Stomach (tissue), 9 donors: ENCODE data around the gene PTP4A1. TPM values are rescaled to one million over a fixed set of nuclear protein-coding genes. Genes with fewer than 3 reads are reported as not detected.

Experiments used
- DNase-seq, 2 donors: peaks; one replicate each; pipeline versions ENCODE4 v3.0.0 to v3.0.0-alpha.2; 2013 to 2019
- H3K27ac ChIP-seq, 5 donors: fragments of 200-600 bp in 4 of 5; sonication (generic) in 4 of 5; one replicate each; pipeline ENCODE4 v1.5.1; 2013 to 2019; ENCODE audit warnings: mild to moderate bottlenecking in 1 of 5, moderate library complexity in 1 of 5
- H3K27me3 ChIP-seq, 3 donors: fragments of 200-600 bp; sonication (generic); one replicate each; pipeline ENCODE4 v1.5.1; 2017 to 2019; ENCODE audit warnings: mixed run types in 1 of 3
- H3K36me3 ChIP-seq, 4 donors: fragments of 200-600 bp; sonication (generic); 1 replicate in 3 of 4; 2 replicates in 1 of 4; pipeline ENCODE4 v1.5.1; 2016 to 2019
- H3K4me1 ChIP-seq, 4 donors: fragments of 200-600 bp; sonication (generic); one replicate each; pipeline ENCODE4 v1.5.1; 2016 to 2019
- H3K4me3 ChIP-seq, 4 donors: fragments of 200-600 bp; sonication (generic) in 3 of 4; one replicate each; pipeline ENCODE4 v1.5.1; 2016 to 2019; ENCODE audit warnings: mild to moderate bottlenecking in 1 of 4
- H3K9me3 ChIP-seq, 4 donors: fragments of 200-600 bp; sonication (generic); one replicate each; pipeline ENCODE4 v1.5.1; 2016 to 2019
- CTCF ChIP-seq, 7 experiments: fragments of 450-650 bp in 4 of 7; fragments of 200-600 bp in 3 of 7; sonication (generic) in 3 of 7; IDR thresholded peaks; one replicate each; pipeline ENCODE4 v1.5.1; 2016 to 2019; ENCODE audit warnings: antibody characterized with exemption in 7 of 7, control low read depth in 2 of 7, mild to moderate bottlenecking in 1 of 7
- EP300 ChIP-seq: sonication (generic); formaldehyde crosslinking; IDR thresholded peaks from one replicate; pipeline ENCODE4 v1.6.1; 2017; ENCODE audit warnings: antibody characterized with exemption
- POLR2A ChIP-seq, 4 donors: fragments of 450-650 bp; IDR thresholded peaks; one replicate each; pipeline ENCODE4 v1.6.1; 2016; ENCODE audit warnings: antibody characterized with exemption in 4 of 4, control low read depth in 2 of 4, mild to moderate bottlenecking in 1 of 4, moderate library complexity in 1 of 4
- POLR2AphosphoS5 ChIP-seq, 3 donors: sonication (generic); formaldehyde crosslinking; IDR thresholded peaks; one replicate each; pipeline ENCODE4 v1.6.1; 2016; ENCODE audit warnings: antibody characterized with exemption in 3 of 3
- WGBS, 5 donors: extraction: QIAGEN DNeasy Blood & Tissue Kit in 3 of 5; methylation state at CpG; one replicate each; pipeline versions ENCODE4 v1.1.5 to v1.1.7; 2013 to 2018; 5-methylcytosine and 5-hydroxymethylcytosine counted together
- intact Hi-C: fragments of 100-400 bp; cut with DNase I; formaldehyde crosslinking; loops from one replicate; pipeline ENCODE4 v1.15.1; 2023; ENCODE audit warnings: low total_unique reads
- polyA plus RNA-seq, 3 donors: library from polyadenylated mRNA; stranded (reverse); fragments of 200-250 nt; gene quantifications; one replicate each; pipeline ENCODE4 v1.2.3, GENCODE V29; 2013
- small RNA-seq, 4 donors: library from RNA; depleted of rRNA; stranded (forward); fragments of <200 nt; gene quantifications; one replicate each; pipeline ENCODE3, GENCODE V24; 2016
- total RNA-seq, 5 donors: library from RNA; depleted of rRNA; stranded (reverse); fragments of >200 nt; gene quantifications; one replicate each; pipeline versions ENCODE4 v1.1.0 to v1.2.3, GENCODE V29; 2014 to 2016
- donor health status: healthy with polysubstance abuse.
- donor health status: Bipolar disorder and iron deficiency.
- donor health status: healthy.

PTP4A1 gene
- total and polyA plus RNA-seq, 8 donors: 10.0 to 140 (median 37.2) TPM

- Histone ChIP-seq H3K4me3 (no peak overlapping the region), H3K27ac (no peak overlapping the region), H3K4me1 (peaks cover 0 to 17% (median 10%) of the 10 kb centered on the region in 4 donors), H3K9me3 (no peaks in the 10 kb centered on the region), H3K27me3 (no peaks in the 10 kb centered on the region), H3K36me3 (no peaks in the 10 kb centered on the region)
- no peak for TF ChIP-seq POLR2AphosphoS5 (IDR thresholded peaks at IDR 0.05)
- no peak for TF ChIP-seq POLR2A (IDR thresholded peaks at IDR 0.05)
- intact Hi-C loops: no loop called here
- 67 to 79% (median 76%) methylated on average over 6 of the region's 6 CpGs for WGBS, 5 donors
- DNase-seq: no peak
Observed at GRCh38 chr6:63600136-63600535, 27.9 kb downstream of the PTP4A1 start.

DNA sequence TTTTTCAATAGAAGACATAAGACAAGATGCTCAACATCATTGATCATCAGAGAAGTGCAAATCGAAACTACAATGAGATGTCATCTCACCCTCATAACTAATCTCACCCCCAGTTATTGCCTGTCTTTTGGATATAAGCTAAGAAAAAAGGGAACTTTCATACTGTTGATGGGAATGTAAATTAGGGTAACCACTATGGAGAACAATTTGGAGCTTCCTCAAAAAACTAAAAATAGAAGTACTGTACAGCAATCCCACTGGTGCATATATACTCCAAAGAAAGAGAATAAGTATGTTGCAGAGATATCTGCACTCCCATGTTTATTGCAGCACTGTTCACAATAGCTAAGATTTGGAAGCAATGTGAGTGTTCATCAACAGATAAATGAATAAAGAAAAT, 37.0 kb downstream of the PTP4A1 start:
- intact Hi-C loops: no loop called here
- Histone ChIP-seq H3K9me3 (no peaks in the 10 kb centered on the region), H3K27ac (no peak overlapping the region), H3K36me3 (no peaks in the 10 kb centered on the region), H3K4me3 (no peak overlapping the region), H3K27me3 (no peaks in the 10 kb centered on the region), H3K4me1 (no peaks in the 10 kb centered on the region)
- 89 to 100% (median 96%) methylated on average over 1 of the region's 1 CpG for WGBS, 5 donors
- DNase-seq: no peak
- no peak for TF ChIP-seq POLR2AphosphoS5 (IDR thresholded peaks at IDR 0.05)
- no peak for TF ChIP-seq POLR2A (IDR thresholded peaks at IDR 0.05)
- no peak for TF ChIP-seq EP300
- TF ChIP-seq CTCF (IDR thresholded peaks at IDR 0.05): no peak

DNA sequence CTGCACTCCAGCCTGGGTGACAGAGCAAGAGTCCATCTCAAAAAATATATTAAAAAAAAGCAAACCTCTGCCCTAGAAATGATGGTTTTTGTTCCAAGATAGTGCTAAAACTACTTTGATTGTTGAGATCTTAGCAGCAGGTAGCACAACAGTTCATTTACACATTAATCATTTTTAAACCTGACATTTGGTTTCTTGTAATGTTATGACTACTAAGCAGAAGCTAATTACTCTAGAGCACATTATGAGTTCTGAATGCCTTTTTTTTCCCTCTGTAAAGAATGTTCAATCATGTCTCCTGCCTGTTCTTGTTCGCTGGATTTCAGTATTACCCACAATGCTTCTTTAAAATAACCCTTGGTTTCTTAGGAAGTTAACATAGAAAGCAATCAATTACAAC, 38.7 kb downstream of the PTP4A1 start:
- Histone ChIP-seq H3K4me1 (no peaks in the 10 kb centered on the region), H3K9me3 (no peaks in the 10 kb centered on the region), H3K36me3 (no peaks in the 10 kb centered on the region), H3K27me3 (no peaks in the 10 kb centered on the region), H3K27ac (no peak overlapping the region), H3K4me3 (no peak overlapping the region)
- intact Hi-C loops: no loop called here
- 12 to 26% (median 16%) methylated on average over 1 of the region's 1 CpG for WGBS, 5 donors
- DNase-seq: no peak
- TF ChIP-seq POLR2AphosphoS5 (IDR thresholded peaks at IDR 0.05) (no peak), CTCF (IDR thresholded peaks at IDR 0.05) (no peak), EP300 (no peak), POLR2A (IDR thresholded peaks at IDR 0.05) (no peak)

DNA sequence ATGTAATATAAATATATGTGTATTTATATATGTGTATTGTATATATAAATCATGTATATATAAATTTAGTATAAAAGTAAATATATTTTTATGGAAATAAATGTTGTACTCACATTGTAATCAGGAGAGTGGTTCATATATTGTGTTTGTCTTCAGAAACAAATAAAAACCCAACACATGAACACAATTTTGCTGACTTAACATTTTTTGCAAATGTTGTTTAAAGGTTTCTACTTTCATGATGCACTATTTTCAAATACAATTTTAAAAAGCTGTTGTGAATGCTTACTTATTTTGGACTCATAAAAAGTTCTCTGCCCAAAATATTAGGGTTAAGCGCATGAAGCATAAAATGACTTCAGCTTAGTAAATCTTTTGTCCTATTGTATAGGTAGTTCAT, 39.3 kb downstream of the PTP4A1 start:
- Histone ChIP-seq H3K9me3 (no peaks in the 10 kb centered on the region), H3K27ac (no peak overlapping the region), H3K27me3 (no peaks in the 10 kb centered on the region), H3K4me1 (no peaks in the 10 kb centered on the region), H3K4me3 (no peak overlapping the region), H3K36me3 (no peaks in the 10 kb centered on the region)
- DNase-seq: no peak
- TF ChIP-seq POLR2A (IDR thresholded peaks at IDR 0.05) (no peak), EP300 (no peak), CTCF (IDR thresholded peaks at IDR 0.05) (no peak), POLR2AphosphoS5 (IDR thresholded peaks at IDR 0.05) (no peak)
- WGBS, 5 donors: 92 to 100% (median 96%) methylated on average over 1 of the region's 1 CpG
- intact Hi-C loops: no loop called here

DNA sequence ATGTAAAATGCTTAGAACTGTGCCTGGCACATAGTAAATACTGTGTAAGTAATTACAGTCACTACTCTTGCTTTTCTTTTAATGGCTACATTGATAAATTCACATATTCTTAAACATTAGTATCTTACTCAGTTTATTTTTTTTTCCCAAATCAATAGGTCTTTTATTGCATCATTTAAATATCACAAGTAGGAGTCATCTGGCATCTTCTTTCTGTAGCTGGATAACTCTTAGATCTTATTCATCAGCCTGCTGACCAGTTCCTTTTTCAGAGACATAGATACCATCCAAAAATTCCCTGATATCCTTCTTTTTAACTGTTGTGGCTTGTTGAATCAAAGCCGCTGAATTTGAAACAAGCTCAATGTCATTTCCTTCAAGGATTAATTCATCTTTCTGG, 43.3 kb downstream of the PTP4A1 start:
- Histone ChIP-seq H3K9me3 (no peaks in the 10 kb centered on the region), H3K27ac (no peak overlapping the region), H3K36me3 (no peaks in the 10 kb centered on the region), H3K4me1 (no peaks in the 10 kb centered on the region), H3K4me3 (no peak overlapping the region), H3K27me3 (no peaks in the 10 kb centered on the region)
- DNase-seq: no peak
- intact Hi-C loops: no loop called here
- 89 to 96% (median 91%) methylated on average over 1 of the region's 1 CpG for WGBS, 5 donors
- TF ChIP-seq EP300: no peak
- TF ChIP-seq CTCF (IDR thresholded peaks at IDR 0.05): no peak
- TF ChIP-seq POLR2AphosphoS5 (IDR thresholded peaks at IDR 0.05): no peak
- TF ChIP-seq POLR2A (IDR thresholded peaks at IDR 0.05): no peak

Small RNAs within 50 kb of the gene (small RNA-seq; reads per million reads assigned to genes)
- gene AL513043.1: 0 reads per million in 4 donors

Other genes starting within 250 kb of the PTP4A1 start
- 100 to 1,000 TPM in 2 of 5 donors, 10 to 100 TPM in 3; 52.5 to 101 (median 67.4) TPM for gene PHF3, start 63.3 kb downstream of the PTP4A1 start, total RNA-seq
- gene PHF3, start 63.3 kb downstream of the PTP4A1 start, polyA plus RNA-seq: 10 to 100 TPM in 1 of 3 donors, 1 to 10 TPM in 2; 6.8 to 16.2 (median 8.3) TPM